Liver (tissue), 9 donors: Measurements from ENCODE around the gene EML4. TPM values are rescaled to one million over a fixed set of nuclear protein-coding genes. Genes with fewer than 3 reads are reported as not detected.

Experiments
- DNase-seq: peaks from one replicate; pipeline ENCODE4 v3.0.0-alpha.2; 2017; ENCODE audit warnings: low spot score
- H3K27ac ChIP-seq, 2 donors: one replicate each; pipeline ENCODE4 v1.7.0; 2013; ENCODE audit warnings: inconsistent platforms in 2 of 2, low read length in 2 of 2, control low read depth in 1 of 2, low read depth in 1 of 2, mild to moderate bottlenecking in 1 of 2
- H3K27me3 ChIP-seq, 4 donors: one replicate each; pipeline versions ENCODE4 v1.6.1 to v1.7.0; 2013; ENCODE audit warnings: low read length in 3 of 4, inconsistent platforms in 1 of 4, mild to moderate bottlenecking in 1 of 4, moderate library complexity in 1 of 4; ENCODE audit not compliant: control insufficient read depth in 4 of 4, insufficient read depth in 4 of 4
- H3K36me3 ChIP-seq, 4 donors: one replicate each; pipeline versions ENCODE4 v1.6.1 to v1.7.0; 2013; ENCODE audit warnings: low read length in 3 of 4, mild to moderate bottlenecking in 3 of 4, low read depth in 1 of 4, moderate library complexity in 1 of 4; ENCODE audit not compliant: control insufficient read depth in 4 of 4, insufficient read depth in 3 of 4
- H3K4me1 ChIP-seq, 4 donors: one replicate each; pipeline versions ENCODE4 v1.6.1 to v1.7.0; 2013; ENCODE audit warnings: low read length in 3 of 4, mild to moderate bottlenecking in 3 of 4, moderate library complexity in 1 of 4; ENCODE audit not compliant: control insufficient read depth in 4 of 4, insufficient read depth in 4 of 4
- H3K4me3 ChIP-seq, 3 donors: one replicate each; pipeline versions ENCODE4 v1.6.1 to v1.7.0; 2013; ENCODE audit warnings: low read length in 3 of 3, control low read depth in 1 of 3, low read depth in 1 of 3, mild to moderate bottlenecking in 1 of 3
- H3K9ac ChIP-seq, 2 donors: one replicate each; pipeline ENCODE4 v1.7.0; 2013; ENCODE audit warnings: low read length in 2 of 2, mild to moderate bottlenecking in 2 of 2, moderate library complexity in 2 of 2, control low read depth in 1 of 2, low read depth in 1 of 2
- H3K9me3 ChIP-seq, 4 donors: one replicate each; pipeline versions ENCODE4 v1.6.1 to v1.7.0; 2013; ENCODE audit warnings: low read length in 3 of 4; ENCODE audit not compliant: control insufficient read depth in 4 of 4
- ATF3 ChIP-seq: IDR thresholded peaks from 2 replicates; pipeline ENCODE4 v1.6.1; 2016; ENCODE audit warnings: antibody characterized with exemption
- CTCF ChIP-seq: fragments of 150-350 bp; IDR thresholded peaks from 2 replicates; pipeline ENCODE4 v1.5.1; 2017; ENCODE audit warnings: improper control_type of control experiment, low read depth, low read length; ENCODE audit not compliant: missing input control
- EGR1 ChIP-seq, 2 donors: IDR thresholded peaks; 2 replicates each; pipeline ENCODE4 v1.6.1; 2016 to 2018; ENCODE audit warnings: antibody characterized with exemption in 2 of 2, low read depth in 2 of 2
- FOXA1 ChIP-seq: IDR thresholded peaks from 2 replicates; pipeline ENCODE4 v1.6.1; 2016; ENCODE audit warnings: antibody characterized with exemption
- FOXA2 ChIP-seq: IDR thresholded peaks from 2 replicates; pipeline ENCODE4 v1.6.1; 2016; ENCODE audit warnings: antibody characterized with exemption
- GABPA ChIP-seq, 2 donors: IDR thresholded peaks in 1 of 2; conservative IDR thresholded peaks in 1 of 2; 2 replicates each; pipeline ENCODE4 v1.6.1; 2016; ENCODE audit warnings: antibody characterized with exemption in 2 of 2, mild to moderate bottlenecking in 1 of 2, moderate library complexity in 1 of 2
- HNF4A ChIP-seq, 2 donors: conservative IDR thresholded peaks; 2 replicates each; pipeline ENCODE4 v1.6.1; 2016; ENCODE audit warnings: antibody characterized with exemption in 2 of 2, mild to moderate bottlenecking in 2 of 2
- HNF4G ChIP-seq: IDR thresholded peaks from 2 replicates; pipeline ENCODE4 v1.6.1; 2016; ENCODE audit warnings: antibody characterized with exemption
- JUND ChIP-seq, 2 donors: IDR thresholded peaks; 2 replicates each; pipeline ENCODE4 v1.6.1; 2016; ENCODE audit warnings: antibody characterized with exemption in 2 of 2
- MAX ChIP-seq: IDR thresholded peaks from 2 replicates; pipeline ENCODE4 v1.6.1; 2016; ENCODE audit warnings: antibody characterized with exemption
- NR2F2 ChIP-seq: IDR thresholded peaks from 2 replicates; pipeline ENCODE4 v1.6.1; 2016; ENCODE audit warnings: antibody characterized with exemption
- RAD21 ChIP-seq, 2 donors: IDR thresholded peaks; 2 replicates each; pipeline ENCODE4 v1.6.1; 2016; ENCODE audit warnings: antibody characterized with exemption in 2 of 2, mild to moderate bottlenecking in 2 of 2
- REST ChIP-seq: IDR thresholded peaks from 2 replicates; pipeline ENCODE4 v1.6.1; 2016; ENCODE audit warnings: antibody characterized with exemption, mild to moderate bottlenecking
- RXRA ChIP-seq, 2 donors: IDR thresholded peaks; 2 replicates each; pipeline ENCODE4 v1.6.1; 2017 to 2018; ENCODE audit warnings: antibody characterized with exemption in 2 of 2, mild to moderate bottlenecking in 1 of 2
- SP1 ChIP-seq: IDR thresholded peaks from 2 replicates; pipeline ENCODE4 v1.6.1; 2018; ENCODE audit warnings: antibody characterized with exemption, mild to moderate bottlenecking
- TAF1 ChIP-seq: conservative IDR thresholded peaks from 2 replicates; pipeline ENCODE4 v1.6.1; 2016; ENCODE audit warnings: antibody characterized with exemption, mild to moderate bottlenecking
- YY1 ChIP-seq: IDR thresholded peaks from 2 replicates; pipeline ENCODE4 v1.6.1; 2016; ENCODE audit warnings: antibody characterized with exemption, mild to moderate bottlenecking
- ZBTB33 ChIP-seq: IDR thresholded peaks from 2 replicates; pipeline ENCODE4 v1.6.1; 2016; ENCODE audit warnings: antibody characterized with exemption
- WGBS: extraction: QIAGEN DNeasy Blood & Tissue Kit; methylation state at CpG from one replicate; pipeline ENCODE4 v1.1.7; 2013; 5-methylcytosine and 5-hydroxymethylcytosine counted together
- polyA plus RNA-seq, 2 donors: library from polyadenylated mRNA; stranded (reverse) in 1 of 2; unstranded in 1 of 2; fragments of 200-250 nt in 1 of 2; fragments of >200 nt in 1 of 2; fragmentation: Nextera tagmentation in 1 of 2; extraction: Ambion mirVana in 1 of 2; gene quantifications; one replicate each; pipeline versions ENCODE4 v1.2.1 to v1.2.3, GENCODE V29; 2013 to 2015
- total RNA-seq, 2 donors: library from RNA; depleted of rRNA; stranded (reverse); fragments of >200 nt; gene quantifications; one replicate each; pipeline ENCODE4 v1.2.3, GENCODE V29; 2014
- donor health status: healthy.
- donor health status: healthy.
- donor health status: healthy.
- donor health status: healthy.
- donor health status: healthy.

EML4 gene
- total and polyA plus RNA-seq, 4 donors, result 12.8 to 49.6 (median 34.8) TPM

- peaks cover 0 to 19% (median 13%) of the 10 kb centered on the region in 4 donors for H3K4me1 ChIP-seq
- 77% methylated on average over 3 of the region's 3 CpGs for WGBS
- no peak for DNase-seq
- H3K27ac ChIP-seq, result no peak overlapping the region
- H3K9ac ChIP-seq, result no peak overlapping the region
- H3K4me3 ChIP-seq, result no peak overlapping the region
- H3K36me3 ChIP-seq, result no peaks in the 10 kb centered on the region
- TF ChIP-seq RXRA (IDR thresholded peaks at IDR 0.05), result no peak
- no peaks in the 10 kb centered on the region for H3K27me3 ChIP-seq
- H3K9me3 ChIP-seq, result no peaks in the 10 kb centered on the region
These were observed 195.5 kb downstream of the EML4 start for GRCh38 chr2:42364658-42365057.

GRCh38 chr2:42366411-42366810 is 197.3 kb downstream of the EML4 start:
- TF ChIP-seq SP1, result no peak
- TF ChIP-seq ATF3, result no peak
- no peak for TF ChIP-seq HNF4G
- TF ChIP-seq NR2F2, result no peak
- TF ChIP-seq FOXA2, result no peak
- no peak for TF ChIP-seq RXRA (IDR thresholded peaks at IDR 0.05)
- TF ChIP-seq YY1, result no peak
- no peak for TF ChIP-seq ZBTB33
- TF ChIP-seq FOXA1, result no peak
- no peak for TF ChIP-seq REST
- TF ChIP-seq MAX, result no peak
- TF ChIP-seq TAF1, result no peak
- no peak for TF ChIP-seq CTCF
- no peak for TF ChIP-seq JUND (IDR thresholded peaks at IDR 0.05)
- no peak for TF ChIP-seq RAD21 (IDR thresholded peaks at IDR 0.05)
- no peak for TF ChIP-seq HNF4A (conservative IDR thresholded peaks at IDR 0.05)
- no peak for TF ChIP-seq EGR1 (IDR thresholded peaks at IDR 0.05; ENCODE audit: low read depth in 2 of 2)
- no peak for TF ChIP-seq GABPA (IDR thresholded peaks at IDR 0.05 in 1 of 2, conservative IDR thresholded peaks at IDR 0.05 in 1 of 2)
- DNase-seq, result no peak
- Histone ChIP-seq H3K9me3 (no peaks in the 10 kb centered on the region), H3K27me3 (no peaks in the 10 kb centered on the region), H3K9ac (no peak overlapping the region), H3K36me3 (no peaks in the 10 kb centered on the region), H3K27ac (no peak overlapping the region), H3K4me3 (no peak overlapping the region), H3K4me1 (peaks cover 0 to 11% (median 10%) of the 10 kb centered on the region in 4 donors)
